ENCODE data around the gene NCDN.

The NCDN gene

GRCh38 chr1:35611655-35612054 is 54.1 kb downstream of the NCDN start:
- no peak for DNase-seq
- in situ Hi-C loops (cut with MboI; ENCODE audit: low pct_unique_long_range_greater_than_20kb, low sequenced_read_pairs), result no loop called here

- in situ Hi-C loops (cut with MboI; ENCODE audit: low pct_unique_long_range_greater_than_20kb, low sequenced_read_pairs), result no loop called here
- DNase-seq, result no peak
Measured at GRCh38 chr1:35615440-35615839, 57.8 kb downstream of the NCDN start.

Measured in KBM-7 (cell line).